DND-41 (cell line): ENCODE measurements around the gene KIF5A.
A peak's percentile ranks its signal among the peaks of the same experiment; 100 is the strongest.

Source experiments
- ATAC-seq: fragments of 200-7000 bp; cut with Tn5 transposase; 3 replicates; pipeline ENCODE4 v1.9.1; 2021; ENCODE audit warnings: low read depth; ENCODE audit not compliant: insufficient read depth
- DNase-seq: peaks from one replicate; pipeline ENCODE4 v3.0.0-alpha.2; 2020
- H2AFZ ChIP-seq: 2 replicates; pipeline ENCODE4 v1.6.0; 2012; ENCODE audit warnings: low read depth, low read length
- H3K27ac ChIP-seq: 2 replicates; pipeline ENCODE4 v1.5.1; 2012; ENCODE audit warnings: low read length, inconsistent platforms
- H3K27me3 ChIP-seq: fragments of 200-600 bp; sonication (generic); 2 replicates; pipeline ENCODE4 v1.6.0; 2012; ENCODE audit warnings: low read length, mild to moderate bottlenecking, inconsistent platforms; ENCODE audit not compliant: insufficient read depth, poor library complexity
- H3K36me3 ChIP-seq: 2 replicates; pipeline ENCODE4 v1.5.1; 2012; ENCODE audit warnings: low read length, inconsistent platforms; ENCODE audit not compliant: insufficient read depth
- H3K4me1 ChIP-seq: 2 replicates; pipeline ENCODE4 v1.5.1; 2012; ENCODE audit warnings: mild to moderate bottlenecking, low read length; ENCODE audit not compliant: insufficient read depth
- H3K4me2 ChIP-seq: 2 replicates; pipeline ENCODE4 v1.6.0; 2012; ENCODE audit warnings: mild to moderate bottlenecking, moderate library complexity, low read length, inconsistent platforms; ENCODE audit not compliant: insufficient read depth
- H3K4me3 ChIP-seq, 2 experiments: fragments of 200-600 bp in 1 of 2; shearing (Covaris generic) in 1 of 2; 2 replicates each; pipeline ENCODE4 v1.5.1; 2012 to 2016; ENCODE audit warnings: inconsistent platforms in 2 of 2, low read length in 2 of 2, mild to moderate bottlenecking in 2 of 2, low read depth in 1 of 2, moderate library complexity in 1 of 2
- H3K79me2 ChIP-seq: 2 replicates; pipeline ENCODE4 v1.6.0; 2012; ENCODE audit warnings: low read length, inconsistent platforms; ENCODE audit not compliant: insufficient read depth
- H3K9ac ChIP-seq: 2 replicates; pipeline ENCODE4 v1.6.0; 2012; ENCODE audit warnings: low read depth, mild to moderate bottlenecking, inconsistent platforms, low read length, moderate library complexity
- H3K9me3 ChIP-seq: 2 replicates; pipeline ENCODE4 v1.5.1; 2012; ENCODE audit warnings: low read length, moderate library complexity, mild to moderate bottlenecking, inconsistent platforms; ENCODE audit not compliant: insufficient read depth, severe bottlenecking
- H4K20me1 ChIP-seq: 2 replicates; pipeline ENCODE4 v1.6.0; 2012; ENCODE audit warnings: low read length; ENCODE audit not compliant: insufficient read depth
- CTCF ChIP-seq: IDR thresholded peaks from 2 replicates; pipeline ENCODE4 v1.5.1; 2012; ENCODE audit warnings: borderline replicate concordance, low read length, moderate library complexity, mild to moderate bottlenecking; ENCODE audit not compliant: poor library complexity, severe bottlenecking; ENCODE audit errors: extremely low read depth
- EZH2 ChIP-seq: IDR thresholded peaks from 3 replicates; pipeline ENCODE4 v1.6.1; 2012; ENCODE audit warnings: borderline replicate concordance, low read depth, mild to moderate bottlenecking, moderate library complexity, low read length, inconsistent platforms; ENCODE audit not compliant: severe bottlenecking

Gene KIF5A

GRCh38 chr12:57548013-57548315, 1.9 kb upstream of the KIF5A start:
- Histone ChIP-seq H3K9ac (no peak overlapping the region), H3K79me2 (peaks cover 36% of the 10 kb centered on the region), H3K27ac (no peak overlapping the region), H3K9me3 (no peaks in the 10 kb centered on the region), H3K36me3 (peaks cover 19% of the 10 kb centered on the region), H2AFZ (0 out of 2 replicates have a peak overlapping the region, but pooled peaks have one; percentile 80), H3K4me3 (no peak overlapping the region), H3K4me2 (peak overlapping the region; percentile 89; the same call in 1 of the 2 replicates), H4K20me1 (peaks cover 8% of the 10 kb centered on the region; the same call in 1 of the 2 replicates), H3K4me1 (peaks cover 26% of the 10 kb centered on the region), H3K27me3 (peaks cover 18% of the 10 kb centered on the region)
- no peak for ATAC-seq
- TF ChIP-seq EZH2 = no peak
- TF ChIP-seq CTCF = no peak
- DNase-seq = no peak

GRCh38 chr12:57548488-57548887, 1.4 kb upstream of the KIF5A start:
- DNase-seq (no peak), ATAC-seq (no peak)
- TF ChIP-seq CTCF (no peak), EZH2 (no peak)
- Histone ChIP-seq H3K79me2 (peaks cover 33% of the 10 kb centered on the region), H3K4me1 (peaks cover 26% of the 10 kb centered on the region), H3K4me3 (no peak overlapping the region), H3K36me3 (peaks cover 19% of the 10 kb centered on the region), H3K27me3 (peaks cover 23% of the 10 kb centered on the region), H2AFZ (no peak overlapping the region), H3K9me3 (no peaks in the 10 kb centered on the region), H4K20me1 (peaks cover 8% of the 10 kb centered on the region; the same call in 1 of the 2 replicates), H3K9ac (no peak overlapping the region), H3K27ac (no peak overlapping the region), H3K4me2 (no peak overlapping the region)

- peaks cover 26% of the 10 kb centered on the region for H3K4me1 ChIP-seq
- no peak overlapping the region for H3K27ac ChIP-seq
- no peak for DNase-seq
- H3K9ac ChIP-seq = no peak overlapping the region
- no peak for ATAC-seq
- H3K27me3 ChIP-seq = peaks cover 25% of the 10 kb centered on the region
- H3K79me2 ChIP-seq = peaks cover 26% of the 10 kb centered on the region
- no peak for TF ChIP-seq CTCF
- TF ChIP-seq EZH2 = no peak
- no peak overlapping the region for H3K4me3 ChIP-seq
- no peak overlapping the region for H2AFZ ChIP-seq
- peaks cover 8% of the 10 kb centered on the region; the same call in 1 of the 2 replicates for H4K20me1 ChIP-seq
- H3K4me2 ChIP-seq = no peak overlapping the region
- no peaks in the 10 kb centered on the region for H3K9me3 ChIP-seq
- H3K36me3 ChIP-seq = peaks cover 19% of the 10 kb centered on the region
Measured at GRCh38 chr12:57549203-57549908, 488 bp upstream of the KIF5A start.
